Stimulated activated CD4-positive, alpha-beta T cell treated with anti-CD3 and anti-CD28 coated beads, Interleukin-2, amount 100 ng/mL, for 4 hours (primary cell): ENCODE data around the gene LPGAT1.

Experiments used
- DNase-seq: peaks from one replicate; pipeline ENCODE4 v3.0.0-alpha.2; 2020; ENCODE audit warnings: low read depth

LPGAT1 gene

GRCh38 chr1:211762206-211762605 is 68.4 kb downstream of the LPGAT1 start:
- no peak for DNase-seq

- no peak for DNase-seq
Observed at GRCh38 chr1:211761400-211761799, 69.2 kb downstream of the LPGAT1 start.

GRCh38 chr1:211756471-211757020 is 74.0 kb downstream of the LPGAT1 start:
- no peak for DNase-seq

GRCh38 chr1:211753649-211754251 is 76.8 kb downstream of the LPGAT1 start:
- DNase-seq: no peak

GRCh38 chr1:211752951-211753486 is 77.5 kb downstream of the LPGAT1 start:
- no peak for DNase-seq

- no peak for DNase-seq
Observed at GRCh38 chr1:211752317-211752716, 78.2 kb downstream of the LPGAT1 start.

GRCh38 chr1:211751438-211751837 is 79.1 kb downstream of the LPGAT1 start:
- no peak for DNase-seq

GRCh38 chr1:211750599-211750998 is 80.0 kb downstream of the LPGAT1 start:
- DNase-seq: no peak

- DNase-seq: no peak
Observed at GRCh38 chr1:211749251-211749650, 81.3 kb downstream of the LPGAT1 start.

GRCh38 chr1:211748810-211749209 is 81.8 kb downstream of the LPGAT1 start:
- no peak for DNase-seq

- no peak for DNase-seq
Observed at GRCh38 chr1:211742889-211743529, 87.6 kb downstream of the LPGAT1 start.

GRCh38 chr1:211742272-211742671 is 88.3 kb downstream of the LPGAT1 start:
- DNase-seq: no peak

- DNase-seq: no peak
Observed at GRCh38 chr1:211741788-211742187, 88.8 kb downstream of the LPGAT1 start.

GRCh38 chr1:211741116-211741515 is 89.4 kb downstream of the LPGAT1 start:
- no peak for DNase-seq

GRCh38 chr1:211739671-211740411 is 90.7 kb downstream of the LPGAT1 start:
- no peak for DNase-seq

- peak; percentile 26 for DNase-seq
Observed at GRCh38 chr1:211738691-211739301, 91.8 kb downstream of the LPGAT1 start.

GRCh38 chr1:211738096-211738690 is 92.4 kb downstream of the LPGAT1 start:
- DNase-seq: no peak

- DNase-seq: no peak
Observed at GRCh38 chr1:211737115-211738035, 93.2 kb downstream of the LPGAT1 start.

- DNase-seq: no peak
Observed at GRCh38 chr1:211736351-211736915, 94.1 kb downstream of the LPGAT1 start.
